B cell (primary cell): ENCODE data around the gene EIF3K. TPM values are rescaled to one million over a fixed set of nuclear protein-coding genes. Genes with fewer than 3 reads are reported as not detected.
A peak's percentile ranks its signal among the peaks of the same experiment; 100 is the strongest.

Experiments
- ATAC-seq: fragments of 200-7000 bp; cut with Tn5 transposase; one replicate; pipeline ENCODE4 v1.10.0; 2021; ENCODE audit warnings: low read depth, mild to moderate bottlenecking, moderate number of reproducible peaks, moderate library complexity
- CTCF ChIA-PET: fragments of 350-600 bp; sonication (Branson Sonifier 250); formaldehyde crosslinking; loops from one replicate; lab custom pipeline; 2021; ENCODE audit warnings: antibody characterized with exemption, inconsistent platforms; lab: Charles Lee
- POLR2A ChIA-PET: fragments of 350-600 bp; sonication (Branson Sonifier 250); formaldehyde crosslinking; loops from one replicate; lab custom pipeline; 2021; ENCODE audit warnings: antibody characterized with exemption; lab: Charles Lee
- DNase-seq: peaks from one replicate; pipeline ENCODE4 v3.0.0; 2013
- H2AFZ ChIP-seq: 2 replicates; pipeline ENCODE4 v1.6.1; 2012; ENCODE audit warnings: mild to moderate bottlenecking, low read depth, low read length; ENCODE audit not compliant: insufficient read depth, poor library complexity, severe bottlenecking
- H3K27ac ChIP-seq, 2 donors: 1 replicate in 1 of 2; 2 replicates in 1 of 2; pipeline ENCODE4 v1.5.1; 2012 to 2013; ENCODE audit warnings: low read length in 2 of 2, mild to moderate bottlenecking in 2 of 2, moderate library complexity in 1 of 2
- H3K27me3 ChIP-seq, 4 experiments: fragments of 200-600 bp in 1 of 4; sonication (generic) in 1 of 4; replicated peaks in 1 of 4; 1 replicate in 2 of 4; 2 replicates in 2 of 4; pipeline versions ENCODE4 v1.6.1 to v1.7.0; 2013 to 2016; ENCODE audit warnings: low read length in 3 of 4, mild to moderate bottlenecking in 2 of 4, mixed read lengths in 1 of 4, moderate library complexity in 1 of 4; ENCODE audit not compliant: insufficient read depth in 4 of 4, control insufficient read depth in 3 of 4; ENCODE audit errors: control extremely low read depth in 1 of 4
- H3K36me3 ChIP-seq, 2 experiments: replicated peaks in 1 of 2; 1 replicate in 1 of 2; 2 replicates in 1 of 2; pipeline versions ENCODE4 v1.6.1 to v1.7.1; 2013; ENCODE audit warnings: low read length in 1 of 2; ENCODE audit not compliant: insufficient read depth in 2 of 2, control insufficient read depth in 1 of 2; ENCODE audit errors: control extremely low read depth in 1 of 2, extremely low read depth in 1 of 2
- H3K4me1 ChIP-seq, 2 donors: fragments of 200-600 bp in 1 of 2; sonication (generic) in 1 of 2; 1 replicate in 1 of 2; 2 replicates in 1 of 2; pipeline versions ENCODE4 v1.5.1 to v1.6.1; 2013 to 2017; ENCODE audit warnings: low read length in 2 of 2; ENCODE audit not compliant: control insufficient read depth in 2 of 2, insufficient read depth in 2 of 2
- H3K4me2 ChIP-seq: replicated peaks from 2 replicates; pipeline ENCODE3; 2012; ENCODE audit warnings: mild to moderate bottlenecking, low read depth, low read length; ENCODE audit not compliant: poor library complexity, severe bottlenecking
- H3K4me3 ChIP-seq, 5 experiments: fragments of 200-600 bp in 1 of 5; sonication (generic) in 1 of 5; 1 replicate in 3 of 5; 2 replicates in 2 of 5; pipeline versions ENCODE4 v1.5.1 to v1.7.0; 2011 to 2016; ENCODE audit warnings: low read length in 4 of 5, mild to moderate bottlenecking in 4 of 5, low read depth in 2 of 5, control low read depth in 1 of 5, moderate library complexity in 1 of 5; ENCODE audit not compliant: insufficient read depth in 1 of 5; ENCODE audit errors: control extremely low read depth in 1 of 5, extremely low read depth in 1 of 5
- H3K79me2 ChIP-seq: fragments of 200-600 bp; sonication (generic); one replicate; pipeline ENCODE4 v1.6.0; 2016; ENCODE audit warnings: low read length; ENCODE audit not compliant: control insufficient read depth, insufficient read depth
- H3K9ac ChIP-seq: fragments of 200-600 bp; sonication (generic); 2 replicates; pipeline ENCODE4 v1.6.1; 2017; ENCODE audit warnings: mild to moderate bottlenecking, low read length, moderate library complexity
- H3K9me3 ChIP-seq, 3 donors: one replicate each; pipeline versions ENCODE4 v1.6.1 to v1.7.1; 2013; ENCODE audit warnings: low read length in 2 of 3; ENCODE audit not compliant: control insufficient read depth in 2 of 3, insufficient read depth in 1 of 3; ENCODE audit errors: control extremely low read depth in 1 of 3
- H4K20me1 ChIP-seq: 2 replicates; pipeline ENCODE4 v1.6.0; 2012; ENCODE audit warnings: mild to moderate bottlenecking, low read length; ENCODE audit not compliant: insufficient read depth, control insufficient read depth, poor library complexity, severe bottlenecking
- H3K27ac Mint-ChIP-seq: one replicate; pipeline ENCODE4 v1.8.0; 2021; ENCODE audit warnings: mixed read lengths
- H3K27me3 Mint-ChIP-seq: one replicate; pipeline ENCODE4 v1.8.0; 2021; ENCODE audit warnings: mixed read lengths
- H3K4me1 Mint-ChIP-seq: one replicate; pipeline ENCODE4 v1.8.0; 2021; ENCODE audit warnings: mixed read lengths
- H3K4me3 Mint-ChIP-seq: one replicate; pipeline ENCODE4 v1.8.0; 2021; ENCODE audit warnings: mixed read lengths
- H3K9me3 Mint-ChIP-seq: one replicate; pipeline ENCODE4 v1.8.0; 2022; ENCODE audit warnings: mixed read lengths; ENCODE audit not compliant: insufficient read depth
- CTCF ChIP-seq: fragments of 200-600 bp; IDR thresholded peaks from one replicate; pipeline ENCODE4 v1.8.0; 2022; ENCODE audit warnings: antibody characterized with exemption, mild to moderate bottlenecking
- EZH2 ChIP-seq: IDR thresholded peaks from 2 replicates; pipeline ENCODE4 v1.6.1; 2012; ENCODE audit warnings: borderline replicate concordance, low read depth, mild to moderate bottlenecking, moderate library complexity, low read length; ENCODE audit not compliant: insufficient read depth, poor library complexity, severe bottlenecking
- WGBS: methylation state at CpG from one replicate; pipeline ENCODE4 v1.1.5; 2013; ENCODE audit warnings: missing lambda C conversion rate; ENCODE audit not compliant: insufficient coverage; 5-methylcytosine and 5-hydroxymethylcytosine counted together
- intact Hi-C: fragments of 100-400 bp; cut with micrococcal nuclease; formaldehyde crosslinking; loops from one replicate; pipeline ENCODE4 v1.10.0; 2022
- polyA plus RNA-seq: library from polyadenylated mRNA; depleted of rRNA; stranded (reverse); fragments of >200 nt; gene quantifications from 2 replicates; pipeline ENCODE4 v1.2.3, GENCODE V29; 2012
- total RNA-seq, 2 donors: library from RNA; stranded (reverse); fragments of 120-200 nt in 1 of 2; gene quantifications; 1 replicate in 1 of 2; 2 replicates in 1 of 2; pipeline versions ENCODE4 v1.2.3 to v1.2.4, GENCODE V29; 2013 to 2022

EIF3K gene
- total and polyA plus RNA-seq, 2 donors (not counting 1 experiment from before 2014, with no cell fraction given) = 284 to 773 TPM

DNA sequence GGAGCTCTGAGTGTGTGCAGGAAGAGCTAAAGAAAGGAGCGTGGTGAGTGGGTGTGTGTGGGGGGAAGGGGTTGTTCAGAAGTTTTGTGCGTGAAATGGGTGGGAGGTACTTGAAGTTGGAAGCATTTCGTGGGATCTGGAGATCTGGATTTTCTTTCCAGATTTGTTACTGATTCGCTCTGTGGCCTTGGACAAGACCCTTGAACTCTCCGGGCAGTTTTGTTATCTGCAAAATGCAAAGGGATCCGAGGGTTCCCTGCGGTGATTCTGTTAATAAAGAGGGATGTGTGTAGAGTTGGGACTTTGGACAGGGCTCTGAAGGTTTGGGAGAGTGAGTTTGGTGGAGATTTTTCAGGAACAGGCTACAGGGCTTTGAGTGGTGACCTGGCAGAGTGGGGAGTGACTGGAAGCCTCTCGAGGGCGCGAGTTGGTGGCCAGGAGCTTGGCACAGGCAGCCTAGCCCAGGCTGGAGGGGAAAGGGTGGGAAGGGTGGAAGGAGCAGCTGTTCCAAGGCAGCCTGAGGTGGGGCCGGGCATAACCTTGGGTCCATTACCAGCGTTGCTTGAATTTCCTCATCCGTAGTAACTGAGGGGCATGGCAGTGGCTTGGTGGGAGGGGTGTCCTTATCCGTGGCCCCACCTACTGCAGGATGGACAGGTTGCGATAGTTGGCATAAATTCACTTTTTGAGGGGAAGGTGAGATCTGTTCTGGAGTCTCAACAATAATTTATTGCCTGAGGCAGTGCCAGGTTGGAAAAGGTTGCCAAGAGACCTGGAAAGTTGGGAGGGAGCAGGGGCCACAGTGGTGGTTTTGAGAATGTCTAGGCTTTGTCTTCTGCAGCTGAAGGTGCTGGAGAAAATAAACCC, 30.6 kb downstream of the EIF3K start:
- Histone ChIP-seq H3K79me2 (peaks cover 66% of the 10 kb centered on the region), H3K4me3 (peak overlapping the region; percentile 2 to 96 (median 91)), H3K9me3 (no peaks in the 10 kb centered on the region), H2AFZ (peak overlapping the region; percentile 82), H3K36me3 (peaks cover 0 to 4% of the 10 kb centered on the region in 2 experiments), H3K9ac (peak overlapping the region; percentile 86), H4K20me1 (peaks cover 43% of the 10 kb centered on the region), H3K4me1 (peaks cover 21 to 31% of the 10 kb centered on the region in 2 donors), H3K4me2 (peak overlapping the region; percentile 83), H3K27me3 (no peaks in the 10 kb centered on the region), H3K27ac (peak overlapping the region in 1 of 2 donors; percentile 11)
- Mint-ChIP-seq H3K4me3 (peak overlapping the region; percentile 90), H3K4me1 (peaks cover 45% of the 10 kb centered on the region), H3K27ac (peak overlapping the region; percentile 68), H3K9me3 (no peaks in the 10 kb centered on the region), H3K27me3 (no peaks in the 10 kb centered on the region)
- intact Hi-C loops = loop anchor here (5.0 to 10.0 kb wide), 3 partner anchors 38 to 203 kb away; no protein-coding TSS in a partner anchor
- CTCF ChIA-PET = interaction anchor here (1.1 to 2.2 kb wide), 2 partner anchors 15 to 281 kb away, joined by 3 to 6 read pairs; partner anchors contain the start of gene SARS2
- WGBS = 40% methylated on average over 14 of the region's 15 CpGs
- no peak for TF ChIP-seq EZH2
- TF ChIP-seq CTCF = no peak
- DNase-seq (no peak), ATAC-seq (no peak)
- POLR2A ChIA-PET = interaction anchor here (0.5 to 0.6 kb wide), 3 partner anchors 44 to 228 kb away, joined by 3 to 5 read pairs (median 3); no protein-coding TSS in a partner anchor
